K562 (cell line): ENCODE measurements around the gene TNIK. TPM values are rescaled to one million over a fixed set of nuclear protein-coding genes. Genes with fewer than 3 reads are reported as not detected.

Source experiments
- CBX2 ChIP-seq: fragments of 200-600 bp; sonication (generic); IDR thresholded peaks from one replicate; pipeline ENCODE4 v1.6.1; 2012; ENCODE audit warnings: mild to moderate bottlenecking, low read length, inconsistent platforms; ENCODE audit not compliant: insufficient read depth, poor library complexity, severe bottlenecking
- HEY1 ChIP-seq: fragments of 250-450 bp; sonication (Bioruptor Pico); IDR thresholded peaks from 2 replicates; pipeline ENCODE4 v1.5.0; 2020; ENCODE audit warnings: mild to moderate bottlenecking, moderate library complexity, borderline replicate concordance
- MAFK ChIP-seq: IDR thresholded peaks from 2 replicates; pipeline ENCODE4 v1.6.1; 2011; ENCODE audit warnings: low read length, improper control_type of control experiment
- MCM3 ChIP-seq: fragments of 450-650 bp; IDR thresholded peaks from 2 replicates; pipeline ENCODE4 v1.6.1; 2016
- SMC3 ChIP-seq: conservative IDR thresholded peaks from 2 replicates; pipeline ENCODE4 v1.6.1; 2011; ENCODE audit warnings: low read depth, low read length, improper control_type of control experiment; ENCODE audit not compliant: insufficient read depth
- SRSF9 ChIP-seq: fragments of 200-400 bp; formaldehyde crosslinking; IDR thresholded peaks from 2 replicates; pipeline ENCODE4 v1.6.1; 2017; ENCODE audit warnings: low read depth, low read length, borderline replicate concordance
- TSC22D4 ChIP-seq: fragments of 450-650 bp; IDR thresholded peaks from 2 replicates; pipeline ENCODE4 v1.6.1; 2016; ENCODE audit warnings: missing genetic modification characterization, missing biosample characterization, control low read depth
- ZNF124 ChIP-seq: sonication (generic); formaldehyde crosslinking; IDR thresholded peaks from 2 replicates; pipeline ENCODE4 v1.8.1; 2022; ENCODE audit warnings: missing genetic modification reagents
- ZNF384 ChIP-seq: IDR thresholded peaks from 2 replicates; pipeline ENCODE4 v1.6.1; 2012; ENCODE audit warnings: low read depth, low read length, improper control_type of control experiment
- polyA plus RNA-seq, 8 experiments: library from polyadenylated mRNA; depleted of rRNA in 4 of 8; stranded (reverse) in 5 of 8; unstranded in 3 of 8; fragments of >200 nt; fragmentation: Nextera tagmentation in 2 of 8; fragmentation: Illumina TruSeq in 1 of 8; extraction: Ambion mirVana in 2 of 8; extraction: Trizol in 1 of 8; gene quantifications; 2 replicates each; pipeline versions ENCODE4 v1.2.1 to v1.2.3, GENCODE V29; 2011 to 2014; ENCODE audit warnings: inconsistent platforms in 1 of 8, missing spikeins in 1 of 8
- total RNA-seq, 7 experiments: library from RNA; depleted of rRNA in 6 of 7; stranded (reverse); fragments of >200 nt in 6 of 7; fragmentation: Illumina TruSeq in 2 of 7; extraction: Trizol in 2 of 7; gene quantifications; 2 replicates each; pipeline versions ENCODE4 v1.2.1 to v1.2.3, GENCODE V29; 2011 to 2021; ENCODE audit warnings: low replicate concordance in 1 of 7
- TF ChIP-seq, protein P1 (sequence below): fragments of 250-450 bp; sonication (Bioruptor Pico); IDR thresholded peaks from 2 replicates; pipeline ENCODE4 v1.5.0; 2021; ENCODE audit warnings: mild to moderate bottlenecking, borderline replicate concordance
- TF ChIP-seq, protein P2 (sequence below): fragments of 250-450 bp; sonication (Bioruptor Pico); IDR thresholded peaks from 2 replicates; pipeline ENCODE4 v1.5.0; 2021; ENCODE audit warnings: mild to moderate bottlenecking, moderate library complexity
- TF ChIP-seq, protein P3 (sequence below): fragments of 450-650 bp; formaldehyde crosslinking; IDR thresholded peaks from 2 replicates; pipeline ENCODE4 v1.4.0; 2020; ENCODE audit warnings: mild to moderate bottlenecking, moderate library complexity
- TF ChIP-seq, protein P4 (sequence below): fragments of 450-650 bp; IDR thresholded peaks from 2 replicates; pipeline ENCODE4 v1.6.1; 2017; ENCODE audit warnings: antibody characterized with exemption, mild to moderate bottlenecking
- TF ChIP-seq, protein P5 (sequence below): fragments of 450-650 bp; IDR thresholded peaks from 2 replicates; pipeline ENCODE4 v1.6.1; 2016

Gene TNIK
- total and polyA plus RNA-seq, 9 of the 15 experiments (the other 6 are each of a cell fraction or from before 2014, with no cell fraction given) = 6.6 to 39.0 (median 24.7) TPM

DNA sequence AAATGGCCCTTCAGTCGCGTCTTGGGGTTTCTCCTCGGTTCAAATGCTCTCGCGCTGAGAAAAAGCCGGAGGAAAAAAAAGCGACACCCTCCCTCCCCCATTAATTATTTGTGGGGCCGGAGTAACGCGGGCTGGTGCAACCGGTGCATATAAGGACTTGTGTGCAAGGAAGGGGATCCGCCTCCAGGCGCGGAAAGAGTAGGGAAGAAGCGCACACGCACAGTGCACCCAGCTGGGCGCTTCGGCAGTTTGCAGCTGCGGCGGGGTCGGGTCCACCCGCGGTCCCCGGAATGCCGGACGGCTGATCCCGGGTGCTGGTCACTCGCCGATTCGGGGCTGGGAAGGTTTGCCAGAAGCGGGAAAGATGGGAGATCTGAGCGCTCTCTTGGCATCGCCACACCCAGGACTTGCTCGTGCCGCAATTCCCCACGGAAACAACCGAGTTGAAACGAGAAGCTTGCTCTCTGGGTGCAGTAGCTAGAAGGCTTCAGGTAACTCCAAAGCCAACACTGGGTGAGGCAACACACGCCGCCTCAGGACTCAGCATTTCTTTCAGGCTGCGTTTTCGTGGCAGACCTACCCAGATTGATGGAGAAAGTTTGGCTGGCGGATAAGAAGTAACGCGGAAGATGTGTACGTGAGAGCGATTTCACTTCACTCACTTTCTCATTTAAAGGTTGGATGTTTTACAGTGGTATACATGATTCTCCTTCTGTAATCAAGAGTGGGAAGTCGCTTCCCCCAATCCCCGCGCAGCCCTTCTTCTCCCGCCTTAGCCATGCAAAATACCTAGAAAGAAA is 720 bp upstream of the TNIK start (continued):
- TF ChIP-seq SRSF9 (no peak), HEY1 (CRISPR knock-in tag) (no peak), ZNF384 (0 out of 2 replicates have a peak, but pooled peaks have one; percentile 4), MCM3 (no peak), SMC3 (no peak), ZNF124 (no peak), TSC22D4 (tag) (no peak), CBX2 (no peak), MAFK (no peak)
- TF ChIP-seq, protein P1, sequence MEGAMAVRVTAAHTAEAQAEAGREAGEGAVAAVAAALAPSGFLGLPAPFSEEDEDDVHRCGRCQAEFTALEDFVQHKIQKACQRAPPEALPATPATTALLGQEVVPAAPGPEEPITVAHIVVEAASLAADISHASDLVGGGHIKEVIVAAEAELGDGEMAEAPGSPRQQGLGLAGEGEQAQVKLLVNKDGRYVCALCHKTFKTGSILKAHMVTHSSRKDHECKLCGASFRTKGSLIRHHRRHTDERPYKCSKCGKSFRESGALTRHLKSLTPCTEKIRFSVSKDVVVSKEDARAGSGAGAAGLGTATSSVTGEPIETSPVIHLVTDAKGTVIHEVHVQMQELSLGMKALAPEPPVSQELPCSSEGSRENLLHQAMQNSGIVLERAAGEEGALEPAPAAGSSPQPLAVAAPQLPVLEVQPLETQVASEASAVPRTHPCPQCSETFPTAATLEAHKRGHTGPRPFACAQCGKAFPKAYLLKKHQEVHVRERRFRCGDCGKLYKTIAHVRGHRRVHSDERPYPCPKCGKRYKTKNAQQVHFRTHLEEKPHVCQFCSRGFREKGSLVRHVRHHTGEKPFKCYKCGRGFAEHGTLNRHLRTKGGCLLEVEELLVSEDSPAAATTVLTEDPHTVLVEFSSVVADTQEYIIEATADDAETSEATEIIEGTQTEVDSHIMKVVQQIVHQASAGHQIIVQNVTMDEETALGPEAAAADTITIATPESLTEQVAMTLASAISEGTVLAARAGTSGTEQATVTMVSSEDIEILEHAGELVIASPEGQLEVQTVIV = no peak
- TF ChIP-seq, protein P2, sequence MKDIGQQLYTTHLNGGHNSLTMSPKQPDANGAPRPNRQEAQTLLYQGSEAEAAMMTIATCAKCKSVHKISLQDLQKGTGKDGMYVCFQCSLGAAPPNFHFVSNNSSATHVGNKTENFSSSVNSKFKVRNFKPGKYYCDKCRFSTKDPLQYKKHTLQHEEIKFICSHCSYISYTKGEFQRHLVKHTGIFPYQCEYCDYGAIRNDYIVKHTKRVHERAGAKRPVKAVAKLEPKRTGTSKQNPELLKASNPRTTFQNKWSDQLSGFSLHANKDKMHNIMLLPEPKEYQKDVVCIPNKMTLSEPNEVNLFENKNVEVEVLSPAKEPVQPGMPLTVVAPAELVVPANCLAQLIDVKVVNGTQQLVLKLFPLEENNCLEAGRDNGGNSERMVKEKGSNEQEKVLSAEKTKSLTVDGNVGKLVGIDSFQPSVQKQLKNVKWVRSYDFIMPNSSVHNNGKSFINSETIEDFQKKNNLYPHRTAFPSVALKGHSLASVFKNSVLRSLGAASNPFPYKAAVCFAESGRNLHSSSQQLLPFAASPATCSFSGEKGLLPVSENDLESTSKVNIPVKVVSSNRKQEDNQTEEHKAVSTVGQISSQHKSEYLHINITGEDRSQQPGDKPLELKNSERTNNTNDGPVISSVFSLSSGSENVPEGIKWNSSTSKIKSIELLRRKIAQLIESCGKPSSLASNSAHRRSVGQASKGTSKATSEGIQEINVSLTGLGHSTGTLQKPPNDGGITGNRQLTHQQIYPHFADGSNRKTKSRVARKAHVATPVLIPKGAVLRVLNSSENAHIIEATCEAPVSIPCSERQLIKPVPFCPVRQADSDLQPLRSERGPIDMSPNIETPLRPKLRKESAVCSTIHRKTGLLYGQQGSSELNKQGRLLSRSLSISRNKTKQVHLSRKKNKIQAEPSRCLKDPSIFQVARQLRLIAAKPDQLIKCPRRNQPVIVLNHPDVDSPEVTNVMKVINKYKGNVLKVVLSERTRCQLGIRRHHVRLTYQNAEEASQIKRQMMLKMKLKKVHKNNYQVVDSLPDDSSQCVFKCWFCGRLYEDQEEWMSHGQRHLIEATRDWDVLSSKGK (CRISPR knock-in tag) = no peak
- TF ChIP-seq, protein P3, sequence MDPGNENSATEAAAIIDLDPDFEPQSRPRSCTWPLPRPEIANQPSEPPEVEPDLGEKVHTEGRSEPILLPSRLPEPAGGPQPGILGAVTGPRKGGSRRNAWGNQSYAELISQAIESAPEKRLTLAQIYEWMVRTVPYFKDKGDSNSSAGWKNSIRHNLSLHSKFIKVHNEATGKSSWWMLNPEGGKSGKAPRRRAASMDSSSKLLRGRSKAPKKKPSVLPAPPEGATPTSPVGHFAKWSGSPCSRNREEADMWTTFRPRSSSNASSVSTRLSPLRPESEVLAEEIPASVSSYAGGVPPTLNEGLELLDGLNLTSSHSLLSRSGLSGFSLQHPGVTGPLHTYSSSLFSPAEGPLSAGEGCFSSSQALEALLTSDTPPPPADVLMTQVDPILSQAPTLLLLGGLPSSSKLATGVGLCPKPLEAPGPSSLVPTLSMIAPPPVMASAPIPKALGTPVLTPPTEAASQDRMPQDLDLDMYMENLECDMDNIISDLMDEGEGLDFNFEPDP (CRISPR knock-in tag) = no peak
- TF ChIP-seq, protein P4, sequence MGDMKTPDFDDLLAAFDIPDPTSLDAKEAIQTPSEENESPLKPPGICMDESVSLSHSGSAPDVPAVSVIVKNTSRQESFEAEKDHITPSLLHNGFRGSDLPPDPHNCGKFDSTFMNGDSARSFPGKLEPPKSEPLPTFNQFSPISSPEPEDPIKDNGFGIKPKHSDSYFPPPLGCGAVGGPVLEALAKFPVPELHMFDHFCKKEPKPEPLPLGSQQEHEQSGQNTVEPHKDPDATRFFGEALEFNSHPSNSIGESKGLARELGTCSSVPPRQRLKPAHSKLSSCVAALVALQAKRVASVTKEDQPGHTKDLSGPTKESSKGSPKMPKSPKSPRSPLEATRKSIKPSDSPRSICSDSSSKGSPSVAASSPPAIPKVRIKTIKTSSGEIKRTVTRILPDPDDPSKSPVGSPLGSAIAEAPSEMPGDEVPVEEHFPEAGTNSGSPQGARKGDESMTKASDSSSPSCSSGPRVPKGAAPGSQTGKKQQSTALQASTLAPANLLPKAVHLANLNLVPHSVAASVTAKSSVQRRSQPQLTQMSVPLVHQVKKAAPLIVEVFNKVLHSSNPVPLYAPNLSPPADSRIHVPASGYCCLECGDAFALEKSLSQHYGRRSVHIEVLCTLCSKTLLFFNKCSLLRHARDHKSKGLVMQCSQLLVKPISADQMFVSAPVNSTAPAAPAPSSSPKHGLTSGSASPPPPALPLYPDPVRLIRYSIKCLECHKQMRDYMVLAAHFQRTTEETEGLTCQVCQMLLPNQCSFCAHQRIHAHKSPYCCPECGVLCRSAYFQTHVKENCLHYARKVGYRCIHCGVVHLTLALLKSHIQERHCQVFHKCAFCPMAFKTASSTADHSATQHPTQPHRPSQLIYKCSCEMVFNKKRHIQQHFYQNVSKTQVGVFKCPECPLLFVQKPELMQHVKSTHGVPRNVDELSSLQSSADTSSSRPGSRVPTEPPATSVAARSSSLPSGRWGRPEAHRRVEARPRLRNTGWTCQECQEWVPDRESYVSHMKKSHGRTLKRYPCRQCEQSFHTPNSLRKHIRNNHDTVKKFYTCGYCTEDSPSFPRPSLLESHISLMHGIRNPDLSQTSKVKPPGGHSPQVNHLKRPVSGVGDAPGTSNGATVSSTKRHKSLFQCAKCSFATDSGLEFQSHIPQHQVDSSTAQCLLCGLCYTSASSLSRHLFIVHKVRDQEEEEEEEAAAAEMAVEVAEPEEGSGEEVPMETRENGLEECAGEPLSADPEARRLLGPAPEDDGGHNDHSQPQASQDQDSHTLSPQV = 0 out of 2 replicates have a peak, but pooled peaks have one; percentile 19
- TF ChIP-seq, protein P5, sequence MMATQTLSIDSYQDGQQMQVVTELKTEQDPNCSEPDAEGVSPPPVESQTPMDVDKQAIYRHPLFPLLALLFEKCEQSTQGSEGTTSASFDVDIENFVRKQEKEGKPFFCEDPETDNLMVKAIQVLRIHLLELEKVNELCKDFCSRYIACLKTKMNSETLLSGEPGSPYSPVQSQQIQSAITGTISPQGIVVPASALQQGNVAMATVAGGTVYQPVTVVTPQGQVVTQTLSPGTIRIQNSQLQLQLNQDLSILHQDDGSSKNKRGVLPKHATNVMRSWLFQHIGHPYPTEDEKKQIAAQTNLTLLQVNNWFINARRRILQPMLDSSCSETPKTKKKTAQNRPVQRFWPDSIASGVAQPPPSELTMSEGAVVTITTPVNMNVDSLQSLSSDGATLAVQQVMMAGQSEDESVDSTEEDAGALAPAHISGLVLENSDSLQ = no peak
